OCI-LY7 (cell line): Measurements from ENCODE around the gene UBE2H. TPM values are rescaled to one million over a fixed set of nuclear protein-coding genes. Genes with fewer than 3 reads are reported as not detected.

Experiments used
- BruUV-seq: library from RNA; stranded (reverse); fragments of 400-500 nt; replicated peaks from 2 replicates; lab custom pipeline; 2021; lab: Mats Ljungman, UMichigan
- CTCF ChIA-PET: fragments of 300-600 bp; sonication (Branson Sonifier 250); formaldehyde crosslinking; loops from one replicate; lab custom pipeline; 2022; ENCODE audit warnings: antibody characterized with exemption; ENCODE audit not compliant: unreplicated experiment; lab: Charles Lee
- POLR2A ChIA-PET: fragments of 300-600 bp; sonication (Branson Sonifier 250); formaldehyde crosslinking; loops from one replicate; lab custom pipeline; 2022; ENCODE audit warnings: antibody characterized with exemption; lab: Charles Lee
- DNase-seq: peaks from one replicate; pipeline ENCODE4 v3.0.0-alpha.2; 2015; ENCODE audit warnings: low spot score
- H2AFZ ChIP-seq: fragments of 200-600 bp; sonication (generic), shearing (Covaris generic); 2 replicates; pipeline ENCODE4 v1.6.1; 2014; ENCODE audit warnings: mild to moderate bottlenecking, antibody characterized with exemption, low read length, moderate library complexity
- H3K27ac ChIP-seq: fragments of 200-600 bp; sonication (generic); 2 replicates; pipeline ENCODE4 v1.5.1; 2014; ENCODE audit warnings: mixed run types, low read depth, mild to moderate bottlenecking, moderate library complexity, low read length, inconsistent platforms; ENCODE audit not compliant: poor library complexity, severe bottlenecking
- H3K36me3 ChIP-seq: fragments of 200-600 bp; sonication (generic); 2 replicates; pipeline ENCODE4 v1.6.1; 2014; ENCODE audit warnings: mild to moderate bottlenecking, antibody characterized with exemption, low read length, moderate library complexity, mixed read lengths; ENCODE audit not compliant: insufficient read depth
- H3K4me1 ChIP-seq: fragments of 200-600 bp; sonication (generic); 2 replicates; pipeline ENCODE4 v1.5.1; 2014; ENCODE audit warnings: mild to moderate bottlenecking, low read length; ENCODE audit not compliant: insufficient read depth, poor library complexity, severe bottlenecking
- H3K4me2 ChIP-seq: fragments of 200-600 bp; sonication (generic); 2 replicates; pipeline ENCODE4 v1.6.1; 2014; ENCODE audit warnings: mild to moderate bottlenecking, low read length
- H3K4me3 ChIP-seq: fragments of 200-600 bp; sonication (generic); 2 replicates; pipeline ENCODE4 v1.5.1; 2014; ENCODE audit warnings: mild to moderate bottlenecking, low read depth, low read length; ENCODE audit not compliant: poor library complexity, severe bottlenecking
- H3K79me2 ChIP-seq: fragments of 200-600 bp; sonication (generic); 2 replicates; pipeline ENCODE4 v1.6.1; 2016; ENCODE audit warnings: low read depth, mild to moderate bottlenecking, low read length, moderate library complexity, mixed read lengths; ENCODE audit not compliant: insufficient read depth
- H3K9me2 ChIP-seq: fragments of 200-600 bp; sonication (generic); 2 replicates; pipeline ENCODE4 v1.6.1; 2016; ENCODE audit warnings: mild to moderate bottlenecking, low read length, mixed read lengths; ENCODE audit not compliant: insufficient read depth
- H3K9me3 ChIP-seq: fragments of 200-600 bp; sonication (generic); 2 replicates; pipeline ENCODE4 v1.6.1; 2014; ENCODE audit warnings: mild to moderate bottlenecking, mixed run types, low read length, mixed read lengths
- H4K20me1 ChIP-seq: fragments of 200-600 bp; sonication (generic); 2 replicates; pipeline ENCODE4 v1.6.1; 2014; ENCODE audit warnings: mild to moderate bottlenecking, antibody characterized with exemption, low read length, moderate library complexity, mixed read lengths; ENCODE audit not compliant: insufficient read depth
- EZH2phosphoT487 ChIP-seq: fragments of 200-600 bp; sonication (generic); IDR thresholded peaks from 2 replicates; pipeline ENCODE4 v1.6.1; 2018; ENCODE audit warnings: low read depth, borderline replicate concordance, mild to moderate bottlenecking, mixed run types, antibody characterized with exemption, low read length, moderate library complexity, mixed read lengths
- intact Hi-C: fragments of 100-400 bp; cut with micrococcal nuclease; formaldehyde crosslinking; loops from one replicate; pipeline ENCODE4 v1.10.0; 2022; ENCODE audit not compliant: unreplicated experiment
- total RNA-seq, 2 experiments: library from RNA; depleted of rRNA in 1 of 2; stranded (reverse); fragments of >200 nt in 1 of 2; shearing (Covaris generic) in 1 of 2; gene quantifications; 2 replicates each; pipeline ENCODE4 v1.2.3, GENCODE V29; 2014 to 2022
- TF ChIP-seq, protein P1 (sequence below): fragments of 200-600 bp; sonication (generic); conservative IDR thresholded peaks from 2 replicates; pipeline ENCODE4 v1.5.1; 2014; ENCODE audit warnings: mild to moderate bottlenecking, antibody characterized with exemption, low read length, moderate library complexity, mixed read lengths

UBE2H gene
- total RNA-seq, 2 experiments from 2014 or later, result 12.7 to 35.3 TPM

DNA sequence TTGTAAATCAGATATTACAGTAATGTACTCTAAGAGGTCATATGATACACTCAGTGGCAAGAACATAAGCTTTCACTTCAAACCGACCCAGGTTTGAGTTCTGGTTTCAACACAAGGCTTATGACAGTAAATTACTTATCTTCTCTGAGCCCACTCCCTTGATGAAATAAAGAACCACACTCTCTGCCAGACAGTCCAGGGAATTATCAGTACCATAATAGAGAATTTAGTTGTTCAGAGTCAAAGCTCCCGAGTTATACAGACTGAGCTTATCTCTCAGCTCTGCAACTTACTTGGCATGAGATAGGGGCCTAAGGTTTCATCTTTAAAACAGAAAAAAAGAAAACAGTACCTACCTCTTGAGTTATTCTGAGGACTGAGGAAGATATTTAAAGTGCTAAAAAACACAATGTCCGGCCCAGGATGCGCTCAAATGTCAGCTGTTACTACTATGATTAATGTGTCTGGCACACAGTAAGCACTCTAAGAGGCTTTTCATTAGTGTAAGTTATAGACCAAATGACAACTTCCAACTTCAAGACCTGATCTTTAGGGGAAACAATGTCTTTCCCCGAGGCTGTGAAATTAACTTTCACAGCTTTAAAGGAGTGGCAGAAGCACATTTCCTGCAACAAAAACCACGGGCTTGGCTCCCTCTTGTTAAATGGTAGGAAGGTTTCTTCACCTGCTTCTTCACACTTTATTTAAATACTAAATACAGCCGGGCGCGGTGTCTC is 38.1 kb downstream of the UBE2H start:
- Histone ChIP-seq H3K9me2 (no peaks in the 10 kb centered on the region), H3K4me3 (no peak overlapping the region), H3K4me1 (no peaks in the 10 kb centered on the region), H4K20me1 (no peaks in the 10 kb centered on the region), H2AFZ (no peak overlapping the region), H3K27ac (no peak overlapping the region), H3K9me3 (no peaks in the 10 kb centered on the region), H3K36me3 (no peaks in the 10 kb centered on the region), H3K79me2 (no peaks in the 10 kb centered on the region), H3K4me2 (no peak overlapping the region)
- intact Hi-C loops, result no loop called here
- DNase-seq, result no peak
- POLR2A ChIA-PET, result interaction anchor here (1.3 kb wide), 1 partner anchor 11 kb away, joined by 5 read pairs; no protein-coding TSS in a partner anchor
- CTCF ChIA-PET, result no interaction called here
- no TSS peak for BruUV-seq
- TF ChIP-seq, protein P1, sequence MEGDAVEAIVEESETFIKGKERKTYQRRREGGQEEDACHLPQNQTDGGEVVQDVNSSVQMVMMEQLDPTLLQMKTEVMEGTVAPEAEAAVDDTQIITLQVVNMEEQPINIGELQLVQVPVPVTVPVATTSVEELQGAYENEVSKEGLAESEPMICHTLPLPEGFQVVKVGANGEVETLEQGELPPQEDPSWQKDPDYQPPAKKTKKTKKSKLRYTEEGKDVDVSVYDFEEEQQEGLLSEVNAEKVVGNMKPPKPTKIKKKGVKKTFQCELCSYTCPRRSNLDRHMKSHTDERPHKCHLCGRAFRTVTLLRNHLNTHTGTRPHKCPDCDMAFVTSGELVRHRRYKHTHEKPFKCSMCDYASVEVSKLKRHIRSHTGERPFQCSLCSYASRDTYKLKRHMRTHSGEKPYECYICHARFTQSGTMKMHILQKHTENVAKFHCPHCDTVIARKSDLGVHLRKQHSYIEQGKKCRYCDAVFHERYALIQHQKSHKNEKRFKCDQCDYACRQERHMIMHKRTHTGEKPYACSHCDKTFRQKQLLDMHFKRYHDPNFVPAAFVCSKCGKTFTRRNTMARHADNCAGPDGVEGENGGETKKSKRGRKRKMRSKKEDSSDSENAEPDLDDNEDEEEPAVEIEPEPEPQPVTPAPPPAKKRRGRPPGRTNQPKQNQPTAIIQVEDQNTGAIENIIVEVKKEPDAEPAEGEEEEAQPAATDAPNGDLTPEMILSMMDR, result no peak
- TF ChIP-seq EZH2phosphoT487, result no peak

DNA sequence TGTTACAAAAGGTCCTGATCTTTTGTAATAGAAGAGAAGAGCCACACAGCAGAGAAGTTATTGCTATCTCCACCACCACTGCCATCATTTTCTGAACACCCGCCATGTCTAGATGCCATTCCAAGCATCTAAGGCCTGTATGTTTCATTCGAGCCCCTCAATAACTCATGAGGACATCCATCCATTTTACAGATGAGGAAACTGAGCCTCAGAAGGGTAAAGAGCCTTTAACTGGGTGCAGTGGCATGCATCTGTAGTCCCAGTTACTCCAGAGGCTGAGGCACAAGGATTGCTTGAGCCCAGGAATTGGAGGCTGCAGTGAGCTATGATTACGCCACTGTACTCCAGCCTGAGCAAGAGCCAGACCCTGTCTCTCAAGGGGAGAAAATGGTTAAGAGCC is 39.3 kb downstream of the UBE2H start:
- Histone ChIP-seq H3K4me3 (no peak overlapping the region), H3K4me1 (no peaks in the 10 kb centered on the region), H2AFZ (no peak overlapping the region), H4K20me1 (peaks cover 4% of the 10 kb centered on the region; the same call in 1 of the 2 replicates), H3K27ac (no peak overlapping the region), H3K79me2 (no peaks in the 10 kb centered on the region), H3K36me3 (no peaks in the 10 kb centered on the region), H3K9me3 (no peaks in the 10 kb centered on the region), H3K9me2 (no peaks in the 10 kb centered on the region), H3K4me2 (no peak overlapping the region)
- DNase-seq, result no peak
- no TSS peak for BruUV-seq
- ChIA-PET CTCF (no interaction called here), POLR2A (no interaction called here)
- TF ChIP-seq, protein P1, result no peak
- TF ChIP-seq EZH2phosphoT487, result no peak
- intact Hi-C loops, result no loop called here

DNA sequence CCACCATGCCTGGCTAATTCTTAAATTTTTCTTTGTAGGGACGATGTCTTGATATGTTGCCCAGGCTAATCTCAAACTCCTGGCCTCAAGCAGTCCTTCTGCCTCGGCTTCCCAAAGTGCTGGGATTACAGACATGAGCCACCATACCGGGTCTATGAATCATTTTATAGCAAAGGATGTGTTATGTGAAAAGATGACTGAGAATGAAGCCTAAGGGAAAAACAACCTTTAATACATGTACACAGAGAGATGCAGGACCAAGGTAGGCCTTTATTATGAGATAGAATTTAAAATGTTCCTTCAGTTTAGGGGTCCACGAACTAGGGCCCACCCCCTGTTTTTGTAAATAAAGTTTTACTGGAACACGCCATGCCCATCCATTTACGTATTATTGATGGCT is 41.0 kb downstream of the UBE2H start:
- H4K20me1 ChIP-seq, result peaks cover 9% of the 10 kb centered on the region; the same call in 1 of the 2 replicates
- ChIA-PET POLR2A (no interaction called here), CTCF (no interaction called here)
- DNase-seq, result no peak
- no peak overlapping the region for H3K4me2 ChIP-seq
- H3K9me3 ChIP-seq, result no peaks in the 10 kb centered on the region
- H3K79me2 ChIP-seq, result no peaks in the 10 kb centered on the region
- no peaks in the 10 kb centered on the region for H3K4me1 ChIP-seq
- BruUV-seq, result no TSS peak
- no peaks in the 10 kb centered on the region for H3K9me2 ChIP-seq
- H2AFZ ChIP-seq, result no peak overlapping the region
- no peak overlapping the region for H3K4me3 ChIP-seq
- intact Hi-C loops, result no loop called here
- H3K36me3 ChIP-seq, result peaks cover under 1% of the 10 kb centered on the region; the same call in 1 of the 2 replicates
- H3K27ac ChIP-seq, result no peak overlapping the region
- TF ChIP-seq EZH2phosphoT487, result no peak
- TF ChIP-seq, protein P1, result no peak
